Natural killer cell (primary cell): ENCODE measurements around the gene PLEKHG7. TPM values are rescaled to one million over a fixed set of nuclear protein-coding genes. Genes with fewer than 3 reads are reported as not detected.

Experiments
- ATAC-seq, 3 donors: fragments of 150-1000 bp in 2 of 3; fragments of 200-7000 bp in 1 of 3; cut with Tn5 transposase; 1 replicate in 1 of 3; 2 replicates in 2 of 3; pipeline ENCODE4 v1.10.0; 2021; ENCODE audit warnings: mild to moderate bottlenecking in 2 of 3, moderate library complexity in 2 of 3
- DNase-seq, 2 donors: peaks; one replicate each; pipeline versions ENCODE4 v3.0.0 to v3.0.0-alpha.2; 2013 to 2021; ENCODE audit warnings: mixed read lengths in 1 of 2
- H3K27ac ChIP-seq: one replicate; pipeline ENCODE4 v1.5.1; 2013; ENCODE audit warnings: mild to moderate bottlenecking, low read length
- H3K27me3 ChIP-seq: one replicate; pipeline ENCODE4 v1.6.1; 2013; ENCODE audit warnings: low read length; ENCODE audit not compliant: control insufficient read depth, insufficient read depth
- H3K36me3 ChIP-seq: one replicate; pipeline ENCODE4 v1.6.1; 2013; ENCODE audit warnings: low read length; ENCODE audit not compliant: control insufficient read depth, insufficient read depth
- H3K4me1 ChIP-seq: one replicate; pipeline ENCODE4 v1.6.1; 2013; ENCODE audit warnings: low read length; ENCODE audit not compliant: control insufficient read depth, insufficient read depth
- H3K4me3 ChIP-seq: one replicate; pipeline ENCODE4 v1.5.1; 2013; ENCODE audit warnings: low read length
- H3K9me3 ChIP-seq: one replicate; pipeline ENCODE4 v1.6.1; 2013; ENCODE audit warnings: low read length; ENCODE audit not compliant: control insufficient read depth, insufficient read depth
- H3K27ac Mint-ChIP-seq, 2 donors: one replicate each; pipeline ENCODE4 v1.8.0; 2022; ENCODE audit warnings: mild to moderate bottlenecking in 2 of 2, mixed read lengths in 2 of 2, moderate library complexity in 1 of 2
- H3K27me3 Mint-ChIP-seq, 2 donors: one replicate each; pipeline ENCODE4 v1.8.0; 2022; ENCODE audit warnings: low read depth in 2 of 2, mixed read lengths in 2 of 2
- H3K36me3 Mint-ChIP-seq: one replicate; pipeline ENCODE4 v1.8.0; 2022; ENCODE audit warnings: mixed read lengths
- H3K4me1 Mint-ChIP-seq, 2 donors: one replicate each; pipeline ENCODE4 v1.8.0; 2022; ENCODE audit warnings: mixed read lengths in 2 of 2
- H3K4me3 Mint-ChIP-seq: one replicate; pipeline ENCODE4 v1.8.0; 2022; ENCODE audit warnings: mild to moderate bottlenecking, moderate library complexity, mixed read lengths
- H3K9me3 Mint-ChIP-seq, 2 donors: one replicate each; pipeline ENCODE4 v1.8.0; 2022; ENCODE audit warnings: mixed read lengths in 2 of 2
- WGBS: methylation state at CpG from one replicate; pipeline ENCODE4 v1.1.7; 2013; ENCODE audit warnings: missing lambda C conversion rate; ENCODE audit not compliant: insufficient coverage; 5-methylcytosine and 5-hydroxymethylcytosine counted together
- intact Hi-C: fragments of 100-400 bp; cut with micrococcal nuclease; formaldehyde crosslinking; loops from one replicate; pipeline ENCODE4 v1.14.2; 2022
- total RNA-seq, 4 donors: library from RNA; stranded (reverse); fragments of 120-200 nt in 1 of 4; gene quantifications; one replicate each; pipeline versions ENCODE4 v1.2.3 to v1.2.4, GENCODE V29; 2013 to 2022
- TF ChIP-seq, protein P1 (sequence below): fragments of 200-600 bp; IDR thresholded peaks from one replicate; pipeline ENCODE4 v1.8.0; 2022; ENCODE audit warnings: antibody characterized with exemption

The PLEKHG7 gene
- total RNA-seq, 3 donors from 2014 or later (not counting 1 experiment from before 2014, with no cell fraction given), result 0.16 to 0.63 TPM; not detected in 1

DNA sequence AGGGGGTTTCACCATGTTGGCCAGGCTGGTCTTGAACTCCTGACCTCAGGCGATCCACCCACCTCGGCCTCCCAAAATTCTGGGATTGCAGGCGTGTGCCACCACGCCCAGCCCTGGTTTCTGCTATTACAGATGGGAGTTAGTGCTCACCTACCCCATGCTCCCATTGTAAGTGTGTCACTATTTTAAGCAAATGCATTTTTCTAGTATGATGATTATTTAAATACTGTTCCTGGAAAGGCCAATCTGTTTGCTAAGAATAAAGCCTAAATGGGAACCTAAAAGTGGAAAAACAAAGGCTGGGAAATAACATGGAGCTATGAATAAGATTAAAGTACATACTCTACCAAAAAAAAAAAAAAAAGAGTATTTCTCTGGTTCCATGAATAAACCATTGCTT is 45.0 kb upstream of the PLEKHG7 start:
- H3K9me3 ChIP-seq, result no peaks in the 10 kb centered on the region
- no peaks in the 10 kb centered on the region for H3K9me3 Mint-ChIP-seq
- no peak overlapping the region for H3K4me3 Mint-ChIP-seq
- no peaks in the 10 kb centered on the region for H3K27me3 Mint-ChIP-seq
- no peaks in the 10 kb centered on the region for H3K36me3 ChIP-seq
- DNase-seq (no peak), ATAC-seq (no peak)
- no peaks in the 10 kb centered on the region for H3K36me3 Mint-ChIP-seq
- H3K4me3 ChIP-seq, result no peak overlapping the region
- no peaks in the 10 kb centered on the region for H3K27me3 ChIP-seq
- TF ChIP-seq, protein P1, sequence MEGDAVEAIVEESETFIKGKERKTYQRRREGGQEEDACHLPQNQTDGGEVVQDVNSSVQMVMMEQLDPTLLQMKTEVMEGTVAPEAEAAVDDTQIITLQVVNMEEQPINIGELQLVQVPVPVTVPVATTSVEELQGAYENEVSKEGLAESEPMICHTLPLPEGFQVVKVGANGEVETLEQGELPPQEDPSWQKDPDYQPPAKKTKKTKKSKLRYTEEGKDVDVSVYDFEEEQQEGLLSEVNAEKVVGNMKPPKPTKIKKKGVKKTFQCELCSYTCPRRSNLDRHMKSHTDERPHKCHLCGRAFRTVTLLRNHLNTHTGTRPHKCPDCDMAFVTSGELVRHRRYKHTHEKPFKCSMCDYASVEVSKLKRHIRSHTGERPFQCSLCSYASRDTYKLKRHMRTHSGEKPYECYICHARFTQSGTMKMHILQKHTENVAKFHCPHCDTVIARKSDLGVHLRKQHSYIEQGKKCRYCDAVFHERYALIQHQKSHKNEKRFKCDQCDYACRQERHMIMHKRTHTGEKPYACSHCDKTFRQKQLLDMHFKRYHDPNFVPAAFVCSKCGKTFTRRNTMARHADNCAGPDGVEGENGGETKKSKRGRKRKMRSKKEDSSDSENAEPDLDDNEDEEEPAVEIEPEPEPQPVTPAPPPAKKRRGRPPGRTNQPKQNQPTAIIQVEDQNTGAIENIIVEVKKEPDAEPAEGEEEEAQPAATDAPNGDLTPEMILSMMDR, result no peak
- H3K27ac ChIP-seq, result no peak overlapping the region
- no peaks in the 10 kb centered on the region for H3K4me1 Mint-ChIP-seq
- H3K27ac Mint-ChIP-seq, result no peak overlapping the region
- H3K4me1 ChIP-seq, result no peaks in the 10 kb centered on the region
- intact Hi-C loops, result no loop called here
- WGBS, result 96% methylated on average over 4 of the region's 4 CpGs

DNA sequence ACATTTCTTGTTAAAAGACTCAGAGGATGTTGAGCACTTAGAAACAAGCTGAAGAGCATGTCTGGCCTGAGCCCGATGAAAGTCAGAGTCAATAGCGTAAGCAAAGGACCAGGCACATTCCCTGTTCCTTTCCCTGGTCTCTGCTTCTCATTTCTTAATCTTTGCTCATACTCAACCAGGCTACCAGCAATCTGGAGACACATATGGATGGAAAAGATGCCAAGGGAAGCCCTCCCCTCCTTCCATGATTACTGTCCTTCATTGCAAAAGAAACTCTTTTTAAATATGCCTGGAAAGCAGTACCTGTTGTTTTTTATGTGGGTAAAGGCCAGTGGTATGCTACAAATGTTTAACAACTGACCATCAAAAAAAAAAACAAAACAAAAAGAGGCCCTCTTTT is 44.2 kb upstream of the PLEKHG7 start:
- Mint-ChIP-seq H3K27ac (no peak overlapping the region), H3K36me3 (no peaks in the 10 kb centered on the region), H3K9me3 (no peaks in the 10 kb centered on the region), H3K4me3 (no peak overlapping the region), H3K27me3 (no peaks in the 10 kb centered on the region), H3K4me1 (no peaks in the 10 kb centered on the region)
- TF ChIP-seq, protein P1, result no peak
- no peak for ATAC-seq
- no peak for DNase-seq
- intact Hi-C loops, result no loop called here
- Histone ChIP-seq H3K27ac (no peak overlapping the region), H3K9me3 (no peaks in the 10 kb centered on the region), H3K4me3 (no peak overlapping the region), H3K27me3 (no peaks in the 10 kb centered on the region), H3K36me3 (no peaks in the 10 kb centered on the region), H3K4me1 (no peaks in the 10 kb centered on the region)
- 94% methylated on average over 2 of the region's 2 CpGs for WGBS

DNA sequence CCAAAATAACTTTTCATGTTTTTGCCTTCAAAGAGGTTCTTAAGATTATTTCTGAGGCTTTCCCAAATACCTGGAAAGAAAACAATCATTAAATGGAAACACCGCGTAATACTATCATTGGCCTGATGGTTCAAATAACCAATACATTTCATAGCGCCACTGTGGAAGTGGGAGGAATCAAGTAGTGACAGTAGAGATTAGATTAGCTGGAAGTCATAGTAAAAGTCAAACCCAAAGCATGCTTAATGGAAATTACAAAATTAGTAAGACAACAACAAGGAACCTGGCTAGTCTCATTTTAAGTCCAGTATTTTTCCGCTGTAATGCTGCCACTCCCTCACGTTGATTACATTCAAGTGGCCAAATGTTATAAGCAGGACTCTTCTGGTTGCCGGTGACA is 41.5 kb upstream of the PLEKHG7 start:
- TF ChIP-seq, protein P1, result no peak
- DNase-seq (no peak), ATAC-seq (no peak)
- Histone ChIP-seq H3K4me3 (no peak overlapping the region), H3K36me3 (no peaks in the 10 kb centered on the region), H3K9me3 (no peaks in the 10 kb centered on the region), H3K27ac (no peak overlapping the region), H3K27me3 (no peaks in the 10 kb centered on the region), H3K4me1 (no peaks in the 10 kb centered on the region)
- 99% methylated on average over 4 of the region's 6 CpGs for WGBS
- Mint-ChIP-seq H3K4me3 (no peak overlapping the region), H3K9me3 (no peaks in the 10 kb centered on the region), H3K27ac (no peak overlapping the region), H3K36me3 (no peaks in the 10 kb centered on the region), H3K27me3 (peaks cover 0 to 8% of the 10 kb centered on the region in 2 donors), H3K4me1 (no peaks in the 10 kb centered on the region)
- intact Hi-C loops, result no loop called here

DNA sequence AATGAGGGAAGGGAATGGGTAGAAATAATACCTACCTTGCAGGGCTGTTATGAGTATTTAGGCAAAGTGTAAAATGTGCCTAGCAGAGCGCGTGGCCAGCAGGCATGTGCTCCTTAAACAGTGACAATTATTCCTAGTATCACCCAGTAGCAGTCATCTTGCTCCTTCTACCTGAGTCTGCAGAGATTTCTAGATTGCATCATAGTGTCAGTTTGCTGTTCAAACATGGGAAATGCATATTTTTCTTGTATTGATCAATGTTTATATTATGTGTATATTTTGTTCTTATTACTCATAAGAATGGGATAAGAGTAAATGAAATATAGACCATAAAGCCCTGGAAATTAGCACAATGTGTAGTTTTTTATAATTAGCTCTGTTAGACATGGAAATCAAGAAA is 37.3 kb upstream of the PLEKHG7 start:
- Mint-ChIP-seq H3K27ac (no peak overlapping the region), H3K27me3 (peaks cover 2 to 8% of the 10 kb centered on the region in 2 donors), H3K4me1 (no peaks in the 10 kb centered on the region), H3K36me3 (no peaks in the 10 kb centered on the region), H3K9me3 (no peaks in the 10 kb centered on the region), H3K4me3 (no peak overlapping the region)
- TF ChIP-seq, protein P1, result no peak
- Histone ChIP-seq H3K9me3 (no peaks in the 10 kb centered on the region), H3K36me3 (no peaks in the 10 kb centered on the region), H3K4me3 (no peak overlapping the region), H3K4me1 (no peaks in the 10 kb centered on the region), H3K27me3 (no peaks in the 10 kb centered on the region), H3K27ac (no peak overlapping the region)
- ATAC-seq (no peak), DNase-seq (no peak)
- intact Hi-C loops, result no loop called here
- 100% methylated on average over 2 of the region's 2 CpGs for WGBS
